PC-3 (cell line): ENCODE data around the gene DDC.

Source experiments
- EZH2 ChIP-seq: fragments of 300-600 bp; sonication (generic); IDR thresholded peaks from one replicate; pipeline ENCODE4 v1.6.1; 2017; ENCODE audit warnings: antibody characterized with exemption, mild to moderate bottlenecking, low read length; ENCODE audit not compliant: unreplicated experiment
- EZH2phosphoT487 ChIP-seq: fragments of 300-600 bp; sonication (generic); IDR thresholded peaks from 2 replicates; pipeline ENCODE4 v1.6.1; 2018; ENCODE audit warnings: mild to moderate bottlenecking, antibody characterized with exemption, low read length, borderline replicate concordance
- TF ChIP-seq, protein P1 (sequence below): fragments of 300-600 bp; sonication (generic); conservative IDR thresholded peaks from 2 replicates; pipeline ENCODE4 v1.5.1; 2017; ENCODE audit warnings: antibody characterized with exemption, low read depth, mild to moderate bottlenecking, low read length

DNA sequence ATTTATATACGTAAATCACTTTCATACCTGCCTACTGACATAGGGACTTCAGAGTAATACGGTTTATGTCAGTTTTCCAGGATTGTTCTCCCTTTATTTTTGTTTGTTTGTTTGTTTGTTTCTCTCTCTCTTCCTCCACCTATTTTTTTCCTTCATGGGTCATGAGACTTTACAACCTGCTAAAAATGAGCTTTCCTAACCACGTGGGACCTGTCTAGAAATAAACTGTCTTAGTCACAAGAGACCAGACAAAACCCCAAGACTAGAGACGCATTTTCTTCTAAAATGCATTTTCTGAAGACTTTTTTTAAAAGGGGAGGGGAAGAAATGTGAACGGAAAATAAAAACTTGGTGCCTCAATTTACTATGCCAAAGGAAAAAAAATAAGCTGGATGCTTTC, 74.0 kb downstream of the DDC start:
- TF ChIP-seq EZH2 = no peak
- TF ChIP-seq, protein P1, sequence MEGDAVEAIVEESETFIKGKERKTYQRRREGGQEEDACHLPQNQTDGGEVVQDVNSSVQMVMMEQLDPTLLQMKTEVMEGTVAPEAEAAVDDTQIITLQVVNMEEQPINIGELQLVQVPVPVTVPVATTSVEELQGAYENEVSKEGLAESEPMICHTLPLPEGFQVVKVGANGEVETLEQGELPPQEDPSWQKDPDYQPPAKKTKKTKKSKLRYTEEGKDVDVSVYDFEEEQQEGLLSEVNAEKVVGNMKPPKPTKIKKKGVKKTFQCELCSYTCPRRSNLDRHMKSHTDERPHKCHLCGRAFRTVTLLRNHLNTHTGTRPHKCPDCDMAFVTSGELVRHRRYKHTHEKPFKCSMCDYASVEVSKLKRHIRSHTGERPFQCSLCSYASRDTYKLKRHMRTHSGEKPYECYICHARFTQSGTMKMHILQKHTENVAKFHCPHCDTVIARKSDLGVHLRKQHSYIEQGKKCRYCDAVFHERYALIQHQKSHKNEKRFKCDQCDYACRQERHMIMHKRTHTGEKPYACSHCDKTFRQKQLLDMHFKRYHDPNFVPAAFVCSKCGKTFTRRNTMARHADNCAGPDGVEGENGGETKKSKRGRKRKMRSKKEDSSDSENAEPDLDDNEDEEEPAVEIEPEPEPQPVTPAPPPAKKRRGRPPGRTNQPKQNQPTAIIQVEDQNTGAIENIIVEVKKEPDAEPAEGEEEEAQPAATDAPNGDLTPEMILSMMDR = no peak
- TF ChIP-seq EZH2phosphoT487 = no peak
